ENCODE measurements around the gene CYFIP2. TPM values are rescaled to one million over a fixed set of nuclear protein-coding genes. Genes with fewer than 3 reads are reported as not detected.

The CYFIP2 gene
- total and polyA plus RNA-seq, 2 of the 8 experiments (the other 6 are each of a cell fraction or from before 2014, with no cell fraction given) = 45.1 to 80.6 TPM

DNA sequence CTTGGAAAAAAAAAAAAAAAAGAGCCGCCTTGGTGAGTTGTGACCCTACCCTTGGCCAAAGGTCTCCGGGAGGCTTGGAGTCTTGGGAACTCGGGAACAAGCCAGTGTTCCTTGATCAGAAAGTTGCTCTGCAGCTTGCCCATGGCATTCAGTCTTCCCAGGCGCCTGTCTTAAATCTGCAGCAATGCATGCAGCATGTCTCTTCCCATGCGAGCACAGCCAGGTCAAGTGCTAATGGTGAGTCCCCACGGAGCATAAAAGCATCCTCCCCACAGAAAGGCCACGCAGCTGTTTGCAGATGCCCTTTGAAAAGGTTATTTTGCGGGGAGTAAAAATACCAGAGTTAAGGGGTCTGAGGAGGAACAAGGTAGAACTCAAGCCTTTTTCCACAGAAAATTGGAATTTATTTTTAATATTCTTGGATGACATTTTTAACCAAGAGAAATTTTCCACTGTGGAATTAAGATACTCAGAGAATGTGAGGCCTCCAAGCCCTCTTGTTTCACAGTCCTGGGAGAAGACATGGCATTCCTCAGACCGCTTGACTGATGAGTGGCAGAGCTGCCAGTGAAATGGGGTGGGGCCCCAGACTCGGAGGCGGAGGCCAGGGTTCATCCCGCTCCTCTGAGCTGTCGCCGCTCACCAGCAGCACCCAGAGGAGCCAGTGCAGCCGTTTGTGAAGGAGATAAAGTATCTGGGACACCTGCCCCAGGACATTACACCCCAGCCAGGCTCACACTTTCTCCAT lies 81.6 kb downstream of the CYFIP2 start:
- no peak overlapping the region for H3K27ac ChIP-seq (ENCODE audit: low read depth, low read length)
- DNase-seq (ENCODE audit: low read depth in 1 of 2, low spot score in 2 of 2) = no peak

More for the DNA sequence above, 81.6 kb downstream of the CYFIP2 start:
- ChIA-PET POLR2A (ENCODE audit: partially characterized antibody) (no interaction called here), CTCF (ENCODE audit: partially characterized antibody) (interaction anchor here (1.0 to 14.5 kb wide), 10 partner anchors 9 to 129 kb away, joined by 3 to 282 read pairs (median 5); no protein-coding TSS in a partner anchor)
- no peak overlapping the region for H2AFZ ChIP-seq (ENCODE audit: low read length)
- no peak overlapping the region for H3K14ac ChIP-seq (ENCODE audit: insufficient read length)
- no peak overlapping the region for H3K56ac ChIP-seq (replicated peaks; ENCODE audit: insufficient read length, low read depth, low read length)
- FAIRE-seq = no peak
- no peak overlapping the region for H3K23ac ChIP-seq (ENCODE audit: insufficient read length)
- peaks cover 0 to 6% (median 0%) of the 10 kb centered on the region in 4 experiments; a peak in 2 of 8 replicates for H3K36me3 ChIP-seq (ENCODE audit: control insufficient read depth in 2 of 4, insufficient read depth in 4 of 4, low read length in 3 of 4)
- no peaks in the 10 kb centered on the region for H3K9me3 ChIP-seq (ENCODE audit: insufficient read depth in 2 of 2, low read depth in 1 of 2, low read length in 1 of 2)
- no peak overlapping the region for H2BK15ac ChIP-seq (ENCODE audit: low read length)
- H4K91ac ChIP-seq (replicated peaks; ENCODE audit: insufficient read length, low read length) = no peak overlapping the region
- no peaks in the 10 kb centered on the region for H3K27me3 ChIP-seq (replicated peaks in 1 of 4; ENCODE audit: control insufficient read depth in 3 of 4, extremely low read depth in 1 of 4, insufficient read depth in 3 of 4, low read length in 3 of 4)
- H4K20me1 ChIP-seq (replicated peaks in 1 of 2; ENCODE audit: control insufficient read depth in 1 of 2, insufficient read depth in 2 of 2, low read length in 2 of 2) = no peaks in the 10 kb centered on the region
- no peak overlapping the region for H3K4ac ChIP-seq (replicated peaks; ENCODE audit: insufficient read length, low read depth, low read length)
- 93% methylated on average over 15 of the region's 15 CpGs; no CpG with 5 or more reads in 1 of the 2 experiments for WGBS, 2 experiments (ENCODE audit: extremely low coverage in 1 of 2, insufficient coverage in 1 of 2, insufficient read length in 1 of 2, insufficient replicate concordance in 2 of 2, low coverage in 1 of 2, low lambda C conversion rate in 2 of 2, missing lambda C conversion rate in 1 of 2)
- H3K23me2 ChIP-seq (ENCODE audit: low read depth, low read length) = no peaks in the 10 kb centered on the region
- no peaks in the 10 kb centered on the region for H3K79me2 ChIP-seq (ENCODE audit: control insufficient read depth in 1 of 2, insufficient read depth in 2 of 2, low read length in 2 of 2)
- no peaks in the 10 kb centered on the region for H3K4me1 ChIP-seq (replicated peaks in 1 of 4; ENCODE audit: control insufficient read depth in 3 of 4, insufficient read depth in 4 of 4, low read length in 3 of 4)
- H3K18ac ChIP-seq (ENCODE audit: extremely low read depth, low read length) = no peak overlapping the region
- no peak overlapping the region for H4K8ac ChIP-seq (ENCODE audit: extremely low read depth, insufficient read depth, low read length)
- no peak overlapping the region for H3K9ac ChIP-seq (replicated peaks in 1 of 4; ENCODE audit: extremely low read depth in 1 of 4, low read depth in 3 of 4, low read length in 3 of 4)
- H3K4me2 ChIP-seq (ENCODE audit: insufficient read depth in 1 of 2, low read depth in 2 of 2, low read length in 2 of 2) = no peak overlapping the region
- TF ChIP-seq CEBPB (IDR thresholded peaks at IDR 0.05; ENCODE audit: low read depth, low read length) = no peak
- no peak for TF ChIP-seq CTBP2 (IDR thresholded peaks at IDR 0.05; ENCODE audit: borderline replicate concordance, insufficient read depth, insufficient read length, low read length)
- TF ChIP-seq SRF (IDR thresholded peaks at IDR 0.05; ENCODE audit: low read depth, low read length) = no peak
- no peak for TF ChIP-seq POLR2AphosphoS5 (IDR thresholded peaks at IDR 0.05; ENCODE audit: low read depth, low read length)
- no peak for TF ChIP-seq TAF7 (optimal IDR thresholded peaks at IDR 0.05; ENCODE audit: borderline replicate concordance, low read depth, low read length)
- no peak for TF ChIP-seq HDAC6 (IDR thresholded peaks at IDR 0.05; ENCODE audit: low read depth, low read length)
- TF ChIP-seq TEAD4 (IDR thresholded peaks at IDR 0.05; ENCODE audit: low read depth, low read length) = no peak
- TF ChIP-seq NRF1 (IDR thresholded peaks at IDR 0.05; ENCODE audit: low read depth, low read length) = no peak
- no peak for TF ChIP-seq EZH2 (IDR thresholded peaks at IDR 0.05; ENCODE audit: low read depth, low read length, severe bottlenecking)
- no peak for TF ChIP-seq MAFK (IDR thresholded peaks at IDR 0.05; ENCODE audit: low read depth, low read length)
- no peak for TF ChIP-seq EP300 (IDR thresholded peaks at IDR 0.05; ENCODE audit: borderline replicate concordance in 1 of 2, low read depth in 2 of 2, low read length in 2 of 2)
- no peak for TF ChIP-seq BRCA1 (IDR thresholded peaks at IDR 0.05; ENCODE audit: low read depth, low read length)
- no peak for TF ChIP-seq KDM5A (IDR thresholded peaks at IDR 0.05; ENCODE audit: low read length)
- no peak overlapping the region for H2AK5ac ChIP-seq (ENCODE audit: low read depth, low read length)
- H2BK120ac ChIP-seq (replicated peaks; ENCODE audit: low read depth, low read length) = no peak overlapping the region
- no peak overlapping the region for H2BK20ac ChIP-seq (ENCODE audit: low read length)
- H3K79me1 ChIP-seq (ENCODE audit: low read depth, low read length) = no peaks in the 10 kb centered on the region
- no peak overlapping the region for H2BK5ac ChIP-seq (ENCODE audit: low read depth, low read length)
- no peak overlapping the region for H2BK12ac ChIP-seq (ENCODE audit: low read depth, low read length)
- no peak overlapping the region for H4K5ac ChIP-seq (ENCODE audit: insufficient read length, low read depth, low read length)
- no peak overlapping the region for H3K4me3 ChIP-seq (ENCODE audit: extremely low read depth in 1 of 4, insufficient read depth in 2 of 4, low read depth in 3 of 4, low read length in 4 of 4)

Data from H1 (cell line).